Thyroid gland (tissue), 4 donors: Measurements from ENCODE around the gene BSN. TPM values are rescaled to one million over a fixed set of nuclear protein-coding genes. Genes with fewer than 3 reads are reported as not detected.

Experiments used
- DNase-seq, 2 donors: peaks; one replicate each; pipeline ENCODE4 v3.0.0-alpha.2; 2019
- H3K27ac ChIP-seq, 3 donors: fragments of 200-600 bp; sonication (generic); 1 replicate in 2 of 3; 2 replicates in 1 of 3; pipeline ENCODE4 v1.5.1; 2016 to 2019; ENCODE audit warnings: mild to moderate bottlenecking in 1 of 3, moderate library complexity in 1 of 3
- H3K27me3 ChIP-seq: fragments of 200-600 bp; sonication (generic); one replicate; pipeline ENCODE4 v1.5.1; 2019
- H3K36me3 ChIP-seq, 2 donors: fragments of 200-600 bp; sonication (generic); one replicate each; pipeline ENCODE4 v1.5.1; 2016 to 2019
- H3K4me1 ChIP-seq, 2 donors: fragments of 200-600 bp; sonication (generic); one replicate each; pipeline ENCODE4 v1.5.1; 2017 to 2019
- H3K4me3 ChIP-seq, 3 donors: fragments of 200-600 bp; sonication (generic); replicated peaks in 1 of 3; 1 replicate in 2 of 3; 2 replicates in 1 of 3; pipeline ENCODE4 v1.5.1; 2016; ENCODE audit warnings: mild to moderate bottlenecking in 1 of 3
- H3K9me3 ChIP-seq: fragments of 200-600 bp; sonication (generic); one replicate; pipeline ENCODE4 v1.5.1; 2017
- POLR2A ChIP-seq, 2 donors: fragments of 450-650 bp; IDR thresholded peaks; one replicate each; pipeline ENCODE4 v1.6.1; 2017; ENCODE audit warnings: antibody characterized with exemption in 2 of 2, mild to moderate bottlenecking in 2 of 2, moderate library complexity in 1 of 2
- WGBS, 2 donors: methylation state at CpG; one replicate each; pipeline ENCODE4 v1.1.5; 2017; 5-methylcytosine and 5-hydroxymethylcytosine counted together
- intact Hi-C: fragments of 100-400 bp; cut with DNase I; formaldehyde crosslinking; loops from one replicate; pipeline ENCODE4 v1.15.1; 2023
- total RNA-seq, 4 donors: library from RNA; depleted of rRNA; stranded (reverse); fragments of >200 nt; gene quantifications; one replicate each; pipeline ENCODE4 v1.2.3, GENCODE V29; 2016
- TF ChIP-seq, protein P1 (sequence below), 6 experiments: fragments of 200-600 bp in 3 of 6; fragments of 450-650 bp in 3 of 6; sonication (generic) in 3 of 6; IDR thresholded peaks; one replicate each; pipeline ENCODE4 v1.5.1; 2016 to 2019; ENCODE audit warnings: antibody characterized with exemption in 6 of 6, mild to moderate bottlenecking in 2 of 6, inconsistent platforms in 1 of 6, moderate library complexity in 1 of 6

The BSN gene
- total RNA-seq, 4 donors from 2014 or later: 0.56 to 1.8 (median 0.99) TPM

DNA sequence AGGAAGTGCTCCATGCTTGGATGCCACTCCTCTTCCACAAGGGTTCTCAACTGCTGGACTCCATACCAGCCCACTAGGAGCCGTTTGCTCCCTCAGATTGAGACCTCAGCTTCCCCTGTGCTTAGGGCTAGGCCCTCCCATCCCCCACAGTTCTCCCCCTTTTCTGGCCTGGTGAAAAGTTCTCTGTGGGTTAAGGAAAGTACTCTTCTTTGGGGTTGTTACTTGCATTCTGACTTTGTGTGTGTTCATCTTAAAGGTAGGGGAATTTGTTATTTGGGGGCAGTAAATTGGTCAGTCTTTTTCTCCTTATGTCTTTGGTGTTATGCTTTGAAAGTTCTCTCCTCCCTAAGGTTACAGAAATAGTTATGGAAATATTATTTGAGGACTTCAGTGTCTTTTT, 95.9 kb downstream of the BSN start:
- TF ChIP-seq POLR2A (IDR thresholded peaks at IDR 0.05): no peak
- TF ChIP-seq, protein P1, sequence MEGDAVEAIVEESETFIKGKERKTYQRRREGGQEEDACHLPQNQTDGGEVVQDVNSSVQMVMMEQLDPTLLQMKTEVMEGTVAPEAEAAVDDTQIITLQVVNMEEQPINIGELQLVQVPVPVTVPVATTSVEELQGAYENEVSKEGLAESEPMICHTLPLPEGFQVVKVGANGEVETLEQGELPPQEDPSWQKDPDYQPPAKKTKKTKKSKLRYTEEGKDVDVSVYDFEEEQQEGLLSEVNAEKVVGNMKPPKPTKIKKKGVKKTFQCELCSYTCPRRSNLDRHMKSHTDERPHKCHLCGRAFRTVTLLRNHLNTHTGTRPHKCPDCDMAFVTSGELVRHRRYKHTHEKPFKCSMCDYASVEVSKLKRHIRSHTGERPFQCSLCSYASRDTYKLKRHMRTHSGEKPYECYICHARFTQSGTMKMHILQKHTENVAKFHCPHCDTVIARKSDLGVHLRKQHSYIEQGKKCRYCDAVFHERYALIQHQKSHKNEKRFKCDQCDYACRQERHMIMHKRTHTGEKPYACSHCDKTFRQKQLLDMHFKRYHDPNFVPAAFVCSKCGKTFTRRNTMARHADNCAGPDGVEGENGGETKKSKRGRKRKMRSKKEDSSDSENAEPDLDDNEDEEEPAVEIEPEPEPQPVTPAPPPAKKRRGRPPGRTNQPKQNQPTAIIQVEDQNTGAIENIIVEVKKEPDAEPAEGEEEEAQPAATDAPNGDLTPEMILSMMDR (IDR thresholded peaks at IDR 0.05): no peak
- WGBS, 2 donors: 64 to 86% methylated on average over 1 of the region's 1 CpG
- Histone ChIP-seq H3K4me3 (no peak overlapping the region), H3K36me3 (no peaks in the 10 kb centered on the region), H3K4me1 (peaks cover 0 to 14% of the 10 kb centered on the region in 2 donors), H3K27me3 (no peaks in the 10 kb centered on the region), H3K27ac (no peak overlapping the region), H3K9me3 (no peaks in the 10 kb centered on the region)
- intact Hi-C loops: no loop called here
- DNase-seq: no peak

GRCh38 chr3:49650637-49651036, 96.4 kb downstream of the BSN start:
- intact Hi-C loops: no loop called here
- WGBS, 2 donors: 78 to 81% methylated on average over 8 of the region's 8 CpGs
- TF ChIP-seq, protein P1 (IDR thresholded peaks at IDR 0.05): no peak
- TF ChIP-seq POLR2A (IDR thresholded peaks at IDR 0.05): no peak

GRCh38 chr3:49652218-49652902, 98.1 kb downstream of the BSN start:
- no peak for DNase-seq
- 87 to 90% methylated on average over 15 to 35 of the region's 36 CpGs for WGBS, 2 donors
- no peaks in the 10 kb centered on the region for H3K27me3 ChIP-seq

More at GRCh38 chr3:49650637-49651036, 96.4 kb downstream of the BSN start:
- Histone ChIP-seq H3K9me3 (no peaks in the 10 kb centered on the region), H3K36me3 (no peaks in the 10 kb centered on the region), H3K27me3 (no peaks in the 10 kb centered on the region), H3K27ac (no peak overlapping the region), H3K4me1 (peaks cover 0 to 14% of the 10 kb centered on the region in 2 donors), H3K4me3 (no peak overlapping the region)
- no peak for DNase-seq

GRCh38 chr3:49652903-49653415, 98.7 kb downstream of the BSN start:
- intact Hi-C loops: no loop called here
- no peaks in the 10 kb centered on the region for H3K27me3 ChIP-seq
- no peak overlapping the region for H3K27ac ChIP-seq
- H3K4me3 ChIP-seq: no peak overlapping the region
- H3K4me1 ChIP-seq: peaks cover 0 to 9% of the 10 kb centered on the region in 2 donors
- H3K36me3 ChIP-seq: no peaks in the 10 kb centered on the region
- TF ChIP-seq POLR2A (IDR thresholded peaks at IDR 0.05): no peak
- TF ChIP-seq, protein P1 (IDR thresholded peaks at IDR 0.05): no peak
- H3K9me3 ChIP-seq: no peaks in the 10 kb centered on the region
- DNase-seq: no peak
- 83% methylated on average over 9 to 17 of the region's 21 CpGs for WGBS, 2 donors

More at GRCh38 chr3:49652218-49652902, 98.1 kb downstream of the BSN start:
- no peak overlapping the region for H3K27ac ChIP-seq
- no peak for TF ChIP-seq POLR2A (IDR thresholded peaks at IDR 0.05)
- TF ChIP-seq, protein P1 (IDR thresholded peaks at IDR 0.05): no peak
- no peaks in the 10 kb centered on the region for H3K9me3 ChIP-seq
- H3K4me1 ChIP-seq: peaks cover 0 to 14% of the 10 kb centered on the region in 2 donors
- no peak overlapping the region for H3K4me3 ChIP-seq
- H3K36me3 ChIP-seq: no peaks in the 10 kb centered on the region
- intact Hi-C loops: no loop called here

DNA sequence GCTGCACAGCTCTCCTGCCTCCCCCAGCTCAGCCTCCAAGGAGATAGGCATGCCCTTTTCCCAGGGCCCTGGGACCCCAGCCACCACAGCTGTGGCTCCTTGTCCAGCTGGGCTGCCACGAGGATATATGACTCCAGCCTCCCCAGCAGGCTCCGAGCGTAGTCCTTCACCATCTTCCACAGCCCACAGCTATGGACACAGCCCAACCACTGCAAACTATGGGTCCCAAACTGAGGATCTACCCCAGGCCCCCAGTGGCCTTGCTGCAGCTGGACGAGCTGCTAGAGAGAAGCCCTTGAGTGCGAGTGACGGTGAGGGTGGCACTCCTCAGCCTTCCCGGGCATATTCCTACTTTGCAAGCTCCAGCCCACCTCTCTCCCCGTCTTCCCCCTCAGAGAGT, 99.3 kb downstream of the BSN start:
- WGBS, 2 donors: 66 to 79% methylated on average over 6 to 8 of the region's 8 CpGs
- DNase-seq: no peak
- intact Hi-C loops: no loop called here
- no peak for TF ChIP-seq POLR2A (IDR thresholded peaks at IDR 0.05)
- TF ChIP-seq, protein P1 (IDR thresholded peaks at IDR 0.05): no peak
- Histone ChIP-seq H3K36me3 (no peaks in the 10 kb centered on the region), H3K9me3 (no peaks in the 10 kb centered on the region), H3K4me3 (no peak overlapping the region), H3K4me1 (peaks cover 0 to 3% of the 10 kb centered on the region in 2 donors), H3K27ac (no peak overlapping the region), H3K27me3 (no peaks in the 10 kb centered on the region)
